Posterior vena cava (tissue), 2 donors: ENCODE results near the gene CLIC5. TPM values are rescaled to one million over a fixed set of nuclear protein-coding genes. Genes with fewer than 3 reads are reported as not detected.

Experiments used
- DNase-seq: peaks from one replicate; pipeline ENCODE4 v3.0.0-alpha.2; 2020; ENCODE audit warnings: low spot score
- intact Hi-C, 2 donors: fragments of 100-400 bp; cut with DNase I; formaldehyde crosslinking; loops; one replicate each; pipeline versions ENCODE4 v1.14.1 to v1.14.2; 2022 to 2023
- total RNA-seq, 2 donors: library from RNA; stranded (reverse); fragmentation: NEBNext Ultra II Directional; extraction: Animal tissue kit (Norgen Biotek cat#: 25700); gene quantifications; one replicate each; pipeline ENCODE4 v1.2.1, GENCODE V29; 2021
- donor health status: DM: yes; HTN: yes; CAD: no.
- donor health status: DM: yes; HTN: yes; CAD: no.

The CLIC5 gene
- total RNA-seq, 2 donors from 2014 or later, result 7.6 to 9.4 TPM

- intact Hi-C loops, result no loop called here
- DNase-seq, result no peak
These were observed 104.0 kb downstream of the CLIC5 start for GRCh38 chr6:45911691-45912090.

GRCh38 chr6:45903959-45904358 lies 111.7 kb downstream of the CLIC5 start:
- no peak for DNase-seq

GRCh38 chr6:45902984-45903383 lies 112.7 kb downstream of the CLIC5 start:
- DNase-seq, result no peak

More at GRCh38 chr6:45903959-45904358, 111.7 kb downstream of the CLIC5 start:
- intact Hi-C loops, result no loop called here

GRCh38 chr6:45901767-45902650 lies 113.7 kb downstream of the CLIC5 start:
- no peak for DNase-seq
- intact Hi-C loops, result no loop called here

More at GRCh38 chr6:45902984-45903383, 112.7 kb downstream of the CLIC5 start:
- intact Hi-C loops, result no loop called here

GRCh38 chr6:45900808-45901752 lies 114.6 kb downstream of the CLIC5 start:
- DNase-seq, result no peak
- intact Hi-C loops, result no loop called here

GRCh38 chr6:45899683-45899946 lies 116.0 kb downstream of the CLIC5 start:
- intact Hi-C loops, result no loop called here
- no peak for DNase-seq

GRCh38 chr6:45898941-45899682 lies 116.5 kb downstream of the CLIC5 start:
- intact Hi-C loops, result no loop called here
- DNase-seq, result no peak

- intact Hi-C loops, result no loop called here
- DNase-seq, result no peak
These were observed 118.7 kb downstream of the CLIC5 start for GRCh38 chr6:45896783-45897441.

GRCh38 chr6:45895569-45895968 lies 120.1 kb downstream of the CLIC5 start:
- DNase-seq, result no peak
- intact Hi-C loops, result no loop called here

GRCh38 chr6:45892696-45893245 lies 122.9 kb downstream of the CLIC5 start:
- intact Hi-C loops, result no loop called here
- DNase-seq, result no peak

GRCh38 chr6:45892196-45892595 lies 123.5 kb downstream of the CLIC5 start:
- intact Hi-C loops, result no loop called here
- DNase-seq, result no peak

GRCh38 chr6:45886776-45887175 lies 128.9 kb downstream of the CLIC5 start:
- intact Hi-C loops, result no loop called here
- DNase-seq, result no peak

GRCh38 chr6:45884336-45884735 lies 131.3 kb downstream of the CLIC5 start:
- intact Hi-C loops, result no loop called here
- no peak for DNase-seq

GRCh38 chr6:45882671-45883070 lies 133.0 kb downstream of the CLIC5 start:
- no peak for DNase-seq
- intact Hi-C loops, result no loop called here

GRCh38 chr6:45881705-45882467 lies 133.8 kb downstream of the CLIC5 start:
- intact Hi-C loops, result no loop called here

GRCh38 chr6:45880676-45881075 lies 135.0 kb downstream of the CLIC5 start:
- no peak for DNase-seq
- intact Hi-C loops, result no loop called here

More at GRCh38 chr6:45881705-45882467, 133.8 kb downstream of the CLIC5 start:
- DNase-seq, result no peak

- intact Hi-C loops, result no loop called here
- no peak for DNase-seq
These were observed 135.5 kb downstream of the CLIC5 start for GRCh38 chr6:45880159-45880558.

- no peak for DNase-seq
- intact Hi-C loops, result no loop called here
These were observed 137.6 kb downstream of the CLIC5 start for GRCh38 chr6:45877970-45878590.
